A549 (cell line): ENCODE measurements around the gene PEA15. TPM values are rescaled to one million over a fixed set of nuclear protein-coding genes. Genes with fewer than 3 reads are reported as not detected.
A peak's percentile ranks its signal among the peaks of the same experiment; 100 is the strongest.

Experiments used
- ATAC-seq, 2 experiments: fragments of 200-7000 bp in 1 of 2; fragments of >200 bp in 1 of 2; cut with Nextera tagmentation in 1 of 2; cut with Tn5 transposase in 1 of 2; 3 replicates each; pipeline versions ENCODE4 v1.8.0 to v1.9.1; 2018 to 2020; ENCODE audit warnings: mild to moderate bottlenecking in 1 of 2, moderate library complexity in 1 of 2
- CTCF ChIA-PET: fragments of 300-600 bp; sonication (Branson Sonifier 250); formaldehyde crosslinking; extraction: SDS; loops from one replicate; lab custom pipeline; 2021; ENCODE audit warnings: antibody characterized with exemption, inconsistent platforms; lab: Yijun Ruan, JAX
- POLR2A ChIA-PET: fragments of 350-600 bp; formaldehyde crosslinking; extraction: SDS; loops from one replicate; lab custom pipeline; 2021; ENCODE audit warnings: antibody characterized with exemption, inconsistent platforms; lab: Yijun Ruan, JAX
- DNase-seq, 2 experiments: peaks; one replicate each; pipeline versions ENCODE4 v3.0.0 to v3.0.0-alpha.2; 2011 to 2016; ENCODE audit warnings: low read depth in 1 of 2, low spot score in 1 of 2
- FAIRE-seq: peaks from 2 replicates; lab custom pipeline; 2011; peaks lifted over from hg19 to GRCh38; lab: Jason Lieb, UNC
- H3K27ac ChIP-seq, 2 experiments: fragments of >200 bp; sonication (Bioruptor Twin); formaldehyde crosslinking; 3 replicates each; pipeline ENCODE4 v1.5.1; 2016 to 2017
- H3K4me1 ChIP-seq: fragments of >200 bp; sonication (Bioruptor Twin); formaldehyde crosslinking; 3 replicates; pipeline ENCODE4 v1.6.1; 2016
- H3K4me2 ChIP-seq: fragments of >200 bp; sonication (Bioruptor Twin); formaldehyde crosslinking; 3 replicates; pipeline ENCODE4 v1.6.1; 2016
- H3K4me3 ChIP-seq: fragments of >200 bp; sonication (Bioruptor Twin); formaldehyde crosslinking; 3 replicates; pipeline ENCODE4 v1.5.1; 2016
- H3K9me3 ChIP-seq: fragments of >200 bp; sonication (Bioruptor Twin); formaldehyde crosslinking; 3 replicates; pipeline ENCODE4 v1.6.1; 2016
- CHD2 ChIP-seq: fragments of 150-350 bp; IDR thresholded peaks from 2 replicates; pipeline ENCODE4 v1.6.1; 2014; ENCODE audit warnings: low read length; ENCODE audit not compliant: partially characterized antibody
- CTCF ChIP-seq: fragments of >200 bp; sonication (Bioruptor Twin); formaldehyde crosslinking; IDR thresholded peaks from 3 replicates; pipeline ENCODE4 v1.5.1; 2016
- EHMT2 ChIP-seq: fragments of 200-600 bp; sonication (generic); IDR thresholded peaks from 2 replicates; pipeline ENCODE4 v1.6.1; 2016; ENCODE audit warnings: antibody characterized with exemption, low read depth, mild to moderate bottlenecking, moderate library complexity
- ELK1 ChIP-seq: fragments of 150-350 bp; IDR thresholded peaks from 2 replicates; pipeline ENCODE4 v1.6.1; 2014; ENCODE audit warnings: low read depth, mild to moderate bottlenecking, low read length
- ESRRA ChIP-seq: fragments of 150-350 bp; IDR thresholded peaks from 2 replicates; pipeline ENCODE4 v1.6.1; 2014; ENCODE audit warnings: mild to moderate bottlenecking, low read length, borderline replicate concordance
- FOSB ChIP-seq: fragments of 250-450 bp; sonication (Bioruptor Pico); IDR thresholded peaks from 2 replicates; pipeline ENCODE4 v1.5.0; 2020; ENCODE audit warnings: mild to moderate bottlenecking, moderate library complexity
- HOXB13 ChIP-seq: fragments of 250-450 bp; sonication (Bioruptor Pico); IDR thresholded peaks from 2 replicates; pipeline ENCODE4 v1.5.0; 2020; ENCODE audit warnings: low read depth, mild to moderate bottlenecking, moderate library complexity
- KDM1A ChIP-seq: fragments of 200-600 bp; sonication (generic); IDR thresholded peaks from 2 replicates; pipeline ENCODE4 v1.6.1; 2016; ENCODE audit warnings: low read depth, mild to moderate bottlenecking
- MAZ ChIP-seq: fragments of 150-350 bp; IDR thresholded peaks from 2 replicates; pipeline ENCODE4 v1.6.1; 2014; ENCODE audit warnings: antibody characterized with exemption, low read depth, low read length, borderline replicate concordance
- NPAS2 ChIP-seq: fragments of 250-450 bp; sonication (Bioruptor Pico); IDR thresholded peaks from 2 replicates; pipeline ENCODE4 v1.8.0; 2022; ENCODE audit warnings: mild to moderate bottlenecking, moderate library complexity, borderline replicate concordance
- PHF8 ChIP-seq: fragments of 200-600 bp; sonication (generic); IDR thresholded peaks from 2 replicates; pipeline ENCODE4 v1.6.1; 2016; ENCODE audit warnings: low read depth, mild to moderate bottlenecking, antibody characterized with exemption, moderate library complexity, borderline replicate concordance
- POLR2AphosphoS2 ChIP-seq: conservative IDR thresholded peaks from 2 replicates; pipeline ENCODE4 v1.6.1; 2012; ENCODE audit warnings: low read length, improper control_type of control experiment, inconsistent platforms
- RAD21 ChIP-seq, 2 experiments: fragments of >200 bp in 1 of 2; sonication (Bioruptor Twin) in 1 of 2; formaldehyde crosslinking in 1 of 2; IDR thresholded peaks in 1 of 2; conservative IDR thresholded peaks in 1 of 2; 2 replicates in 1 of 2; 3 replicates in 1 of 2; pipeline ENCODE4 v1.6.1; 2012 to 2018; ENCODE audit warnings: inconsistent platforms in 1 of 2
- RCOR1 ChIP-seq: fragments of 150-350 bp; IDR thresholded peaks from 2 replicates; pipeline ENCODE4 v1.6.1; 2014; ENCODE audit warnings: antibody characterized with exemption, low read length, low read depth
- RFX5 ChIP-seq: fragments of 450-650 bp; IDR thresholded peaks from 2 replicates; pipeline ENCODE4 v1.7.1; 2014; ENCODE audit warnings: antibody characterized with exemption, mild to moderate bottlenecking, moderate library complexity
- SMC3 ChIP-seq: fragments of >200 bp; sonication (Bioruptor Twin); formaldehyde crosslinking; IDR thresholded peaks from 3 replicates; pipeline ENCODE4 v1.6.1; 2018; ENCODE audit warnings: inconsistent platforms
- TP53 ChIP-seq: fragments of 250-450 bp; sonication (Bioruptor Pico); IDR thresholded peaks from 2 replicates; pipeline ENCODE4 v1.5.0; 2021; ENCODE audit warnings: mild to moderate bottlenecking, moderate library complexity
- ZFP36 ChIP-seq: fragments of 450-650 bp; IDR thresholded peaks from 2 replicates; pipeline ENCODE4 v1.6.1; 2014; ENCODE audit warnings: borderline replicate concordance; ENCODE audit not compliant: partially characterized antibody
- ZSCAN20 ChIP-seq: fragments of 250-450 bp; sonication (Bioruptor Pico); IDR thresholded peaks from 2 replicates; pipeline ENCODE4 v1.8.0; 2022; ENCODE audit warnings: mild to moderate bottlenecking, moderate library complexity
- WGBS: methylation state at CpG from one replicate; pipeline ENCODE4 v1.1.6; 2017; ENCODE audit errors: missing lambda C conversion rate; 5-methylcytosine and 5-hydroxymethylcytosine counted together
- polyA plus RNA-seq, 4 experiments: library from polyadenylated mRNA; depleted of rRNA in 3 of 4; stranded (reverse); fragments of >200 nt; fragmentation: RNase III in 1 of 4; extraction: RNeasy Plus Mini Kit Qiagen cat#74134 plus additional on column Dnase treatment in 1 of 4; gene quantifications; 2 replicates in 3 of 4; 3 replicates in 1 of 4; pipeline ENCODE4 v1.2.3, GENCODE V29; 2011 to 2017
- TF ChIP-seq, protein P1 (sequence below): IDR thresholded peaks from 2 replicates; pipeline ENCODE4 v1.6.1; 2012

PEA15 gene
- polyA plus RNA-seq, 2 of the 4 experiments (the other 2 are of a cell fraction), result 115 to 136 TPM

DNA sequence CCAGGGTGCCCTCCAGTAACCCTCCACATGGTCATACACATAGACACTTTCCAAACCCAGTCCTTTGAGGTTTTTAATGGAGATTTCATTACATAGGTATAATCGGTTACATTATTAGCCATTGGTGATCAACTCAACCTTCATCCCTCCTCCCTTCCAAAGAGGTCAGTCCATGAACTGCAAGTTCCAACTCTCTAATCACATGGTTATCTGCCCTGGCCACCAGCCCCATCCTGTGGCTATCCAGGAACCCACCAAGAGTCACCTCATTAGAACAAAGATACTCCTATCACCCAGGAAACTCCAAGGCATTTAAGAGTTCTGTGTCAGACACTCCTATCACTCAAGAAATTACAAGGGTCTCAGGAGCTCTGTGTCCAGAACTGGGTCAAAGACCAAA, 41.6 kb upstream of the PEA15 start:
- POLR2A ChIA-PET, result no interaction called here
- TF ChIP-seq RAD21 (conservative IDR thresholded peaks at IDR 0.05 in 1 of 2, IDR thresholded peaks at IDR 0.05 in 1 of 2) (peak in 1 of 2 experiments; percentile 52; a peak in 3 of 5 replicates), ZSCAN20 (no peak), PHF8 (no peak), KDM1A (no peak), POLR2AphosphoS2 (no peak), EHMT2 (no peak), RCOR1 (no peak), CHD2 (no peak), CTCF (0 out of 3 replicates have a peak, but pooled peaks have one; percentile 14), ELK1 (no peak)
- TF ChIP-seq, protein P1, sequence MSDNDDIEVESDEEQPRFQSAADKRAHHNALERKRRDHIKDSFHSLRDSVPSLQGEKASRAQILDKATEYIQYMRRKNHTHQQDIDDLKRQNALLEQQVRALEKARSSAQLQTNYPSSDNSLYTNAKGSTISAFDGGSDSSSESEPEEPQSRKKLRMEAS, result no peak
- TF ChIP-seq, all 56 proteins: peak for 2
- DNase-seq (peak in 1 of 2 experiments; percentile 35), FAIRE-seq (no peak), ATAC-seq (peak; percentile 52 to 73; a peak in 5 of 6 replicates)
- no peak overlapping the region for H3K4me2 ChIP-seq
- H3K27ac ChIP-seq, result no peak overlapping the region
- H3K9me3 ChIP-seq, result no peaks in the 10 kb centered on the region
- peaks cover 7% of the 10 kb centered on the region; the same call in 1 of the 3 replicates for H3K4me1 ChIP-seq
- WGBS, result 91% methylated on average over 1 of the region's 1 CpG
- CTCF ChIA-PET, result interaction anchor here (0.9 to 7.4 kb wide), 3 partner anchors 9 to 78 kb away, joined by 3 to 40 read pairs (median 3); no protein-coding TSS in a partner anchor
- no peak overlapping the region for H3K4me3 ChIP-seq

- no peak for FAIRE-seq
- POLR2A ChIA-PET, result no interaction called here
- CTCF ChIA-PET, result interaction anchor here (0.9 to 7.4 kb wide), 3 partner anchors 9 to 79 kb away, joined by 3 to 40 read pairs (median 3); no protein-coding TSS in a partner anchor
These were observed 41.1 kb upstream of the PEA15 start for GRCh38 chr1:160164121-160164520.

More at GRCh38 chr1:160164121-160164520, 41.1 kb upstream of the PEA15 start:
- WGBS, result 71% methylated on average over 10 of the region's 10 CpGs
- TF ChIP-seq FOSB (no peak), HOXB13 (CRISPR knock-in tag) (no peak), KDM1A (no peak), ELK1 (no peak), RFX5 (no peak), SMC3 (no peak), CHD2 (no peak), NPAS2 (CRISPR knock-in tag) (no peak), ZFP36 (no peak), MAZ (no peak), PHF8 (no peak), TP53 (no peak), ESRRA (no peak)
- no peak overlapping the region for H3K4me2 ChIP-seq
- ATAC-seq (no peak), DNase-seq (no peak)
- H3K27ac ChIP-seq, result no peak overlapping the region
- peaks cover 7% of the 10 kb centered on the region; the same call in 1 of the 3 replicates for H3K4me1 ChIP-seq
- no peaks in the 10 kb centered on the region for H3K9me3 ChIP-seq
- H3K4me3 ChIP-seq, result no peak overlapping the region
